ENCODE results near the gene ELMO3. TPM values are rescaled to one million over a fixed set of nuclear protein-coding genes. Genes with fewer than 3 reads are reported as not detected.

ELMO3 gene
- total and polyA plus RNA-seq, 2 of the 13 experiments (the other 11 are each of a cell fraction or from before 2014, with no cell fraction given): 2.6 to 4.0 TPM

DNA sequence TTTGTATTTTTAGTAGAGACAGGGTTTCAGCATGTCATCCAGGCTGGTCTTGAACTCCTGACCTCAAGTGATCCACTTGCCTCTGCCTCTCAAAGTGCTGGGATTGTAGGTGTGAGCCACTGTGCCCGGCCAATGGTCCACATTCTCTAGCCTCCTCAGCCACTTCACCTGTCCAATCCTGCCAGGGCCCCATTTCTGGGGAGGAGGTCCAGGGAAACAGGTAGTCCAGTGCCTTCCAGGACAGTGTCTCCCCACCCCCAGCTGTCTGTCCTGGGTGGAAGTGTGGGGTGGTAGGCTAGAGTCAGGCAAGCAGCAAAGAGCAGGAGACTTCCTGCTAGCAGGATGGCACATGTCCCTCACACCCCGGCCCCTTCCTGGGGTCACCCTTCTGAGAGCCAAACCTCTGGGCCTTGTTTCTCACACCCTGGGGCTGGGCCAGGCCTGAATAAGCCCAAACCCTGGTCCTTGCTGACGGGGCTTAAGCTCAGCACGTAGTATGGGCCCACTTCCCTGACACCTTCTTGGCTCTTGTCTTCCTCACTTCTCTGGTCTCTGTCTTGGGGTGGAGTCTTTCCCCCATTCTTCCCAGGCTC lies 43.3 kb downstream of the ELMO3 start:
- no peak for ATAC-seq
- no peak for DNase-seq (ENCODE audit: low spot score)
- Histone ChIP-seq H3K4me3 (replicated peaks in 1 of 3; ENCODE audit: insufficient read depth in 1 of 3, low read depth in 2 of 3, low read length in 3 of 3) (no peak overlapping the region), H3K36me3 (replicated peaks in 1 of 2; ENCODE audit: control insufficient read depth in 1 of 2, insufficient read depth in 2 of 2, low read length in 2 of 2) (peaks cover 18 to 27% of the 10 kb centered on the region in 2 experiments), H3K9me3 (ENCODE audit: low read length) (no peaks in the 10 kb centered on the region), H3K4me2 (ENCODE audit: low read depth, low read length) (no peak overlapping the region), H3K4me1 (ENCODE audit: insufficient read depth, low read length) (peaks cover 40% of the 10 kb centered on the region), H3K27ac (ENCODE audit: extremely low read length, insufficient read depth, low read length) (no peak overlapping the region), H4K20me1 (ENCODE audit: insufficient read depth, low read length) (no peaks in the 10 kb centered on the region), H2AFZ (ENCODE audit: low read length) (no peak overlapping the region), H3K79me2 (ENCODE audit: insufficient read depth, low read length) (no peaks in the 10 kb centered on the region), H3K27me3 (ENCODE audit: control insufficient read depth in 1 of 2, insufficient read depth in 2 of 2, low read length in 2 of 2) (no peaks in the 10 kb centered on the region), H3K9ac (ENCODE audit: insufficient read depth, low read depth, low read length) (no peak overlapping the region)
- POLR2A ChIA-PET: no interaction called here
- TF ChIP-seq, protein P1, sequence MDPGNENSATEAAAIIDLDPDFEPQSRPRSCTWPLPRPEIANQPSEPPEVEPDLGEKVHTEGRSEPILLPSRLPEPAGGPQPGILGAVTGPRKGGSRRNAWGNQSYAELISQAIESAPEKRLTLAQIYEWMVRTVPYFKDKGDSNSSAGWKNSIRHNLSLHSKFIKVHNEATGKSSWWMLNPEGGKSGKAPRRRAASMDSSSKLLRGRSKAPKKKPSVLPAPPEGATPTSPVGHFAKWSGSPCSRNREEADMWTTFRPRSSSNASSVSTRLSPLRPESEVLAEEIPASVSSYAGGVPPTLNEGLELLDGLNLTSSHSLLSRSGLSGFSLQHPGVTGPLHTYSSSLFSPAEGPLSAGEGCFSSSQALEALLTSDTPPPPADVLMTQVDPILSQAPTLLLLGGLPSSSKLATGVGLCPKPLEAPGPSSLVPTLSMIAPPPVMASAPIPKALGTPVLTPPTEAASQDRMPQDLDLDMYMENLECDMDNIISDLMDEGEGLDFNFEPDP (CRISPR knock-in tag; conservative IDR thresholded peaks at IDR 0.05): 0 out of 2 replicates have a peak, but pooled peaks have one; percentile 72
- TF ChIP-seq SMAD3 (CRISPR knock-in tag; IDR thresholded peaks at IDR 0.05): no peak
- BruUV-seq (replicated peaks): no TSS peak
- FAIRE-seq: no peak
- CTCF ChIA-PET (ENCODE audit: low intra/inter-chr PET ratio, low total read pairs): no interaction called here
- in situ Hi-C loops (cut with HindIII; ENCODE audit: extremely low pct_ligation_motif_present, low pct_unique_long_range_greater_than_20kb): no loop called here
- 92% methylated on average over 3 of the region's 4 CpGs for WGBS (ENCODE audit: low lambda C conversion rate)
- intact Hi-C loops (cut with micrococcal nuclease; ENCODE audit: unreplicated experiment): no loop called here

DNA sequence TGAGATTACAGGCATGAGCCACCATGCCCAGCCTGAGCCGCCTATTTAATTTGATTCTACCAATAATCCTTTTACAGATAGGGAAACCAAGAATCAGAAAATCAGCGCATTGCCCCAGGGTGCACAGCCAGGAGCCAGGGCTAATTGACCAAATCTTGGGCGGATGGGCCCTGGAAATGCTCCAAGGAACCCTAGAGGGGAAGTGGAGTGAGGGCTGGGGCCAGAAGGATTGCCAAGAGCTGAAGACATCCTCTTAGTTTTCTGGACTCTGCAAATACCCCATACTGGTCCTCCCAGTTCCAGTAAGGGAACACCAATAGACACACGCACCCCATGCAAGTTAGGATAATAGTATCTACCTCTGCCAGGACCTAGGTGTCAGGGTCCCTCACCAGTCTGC lies 44.5 kb downstream of the ELMO3 start:
- Histone ChIP-seq H3K79me2 (ENCODE audit: insufficient read depth, low read length) (no peaks in the 10 kb centered on the region), H3K4me3 (replicated peaks in 1 of 3; ENCODE audit: insufficient read depth in 1 of 3, low read depth in 2 of 3, low read length in 3 of 3) (no peak overlapping the region), H2AFZ (ENCODE audit: low read length) (no peak overlapping the region), H3K4me1 (ENCODE audit: insufficient read depth, low read length) (peaks cover 51% of the 10 kb centered on the region), H3K9me3 (ENCODE audit: low read length) (no peaks in the 10 kb centered on the region), H4K20me1 (ENCODE audit: insufficient read depth, low read length) (no peaks in the 10 kb centered on the region), H3K36me3 (replicated peaks in 1 of 2; ENCODE audit: control insufficient read depth in 1 of 2, insufficient read depth in 2 of 2, low read length in 2 of 2) (peaks cover 9 to 15% of the 10 kb centered on the region in 2 experiments), H3K27ac (ENCODE audit: extremely low read length, insufficient read depth, low read length) (no peak overlapping the region), H3K27me3 (ENCODE audit: control insufficient read depth in 1 of 2, insufficient read depth in 2 of 2, low read length in 2 of 2) (peaks cover 0 to under 1% of the 10 kb centered on the region in 2 experiments; a peak in 1 of 5 replicates), H3K4me2 (ENCODE audit: low read depth, low read length) (no peak overlapping the region), H3K9ac (ENCODE audit: insufficient read depth, low read depth, low read length) (no peak overlapping the region)
- TF ChIP-seq AHR (CRISPR knock-in tag; IDR thresholded peaks at IDR 0.05) (no peak), ZFY (CRISPR knock-in tag; IDR thresholded peaks at IDR 0.05) (no peak), PCBP2 (optimal IDR thresholded peaks at IDR 0.05; ENCODE audit: low read depth, low read length, poor library complexity, severe bottlenecking) (no peak), CREB1 (IDR thresholded peaks at IDR 0.05) (no peak), CREB1 (CRISPR knock-in tag; IDR thresholded peaks at IDR 0.05) (no peak), CREM (IDR thresholded peaks at IDR 0.05) (no peak), CREM (CRISPR knock-in tag; IDR thresholded peaks at IDR 0.05) (no peak), NR2F1 (CRISPR knock-in tag; IDR thresholded peaks at IDR 0.05) (no peak), HCFC1 (IDR thresholded peaks at IDR 0.05; ENCODE audit: low read depth, low read length) (no peak)
- FAIRE-seq (no peak), ATAC-seq (no peak), DNase-seq (ENCODE audit: low spot score) (no peak)
- CTCF ChIA-PET (ENCODE audit: low intra/inter-chr PET ratio, low total read pairs): no interaction called here
- 100% methylated on average over 4 of the region's 4 CpGs for WGBS (ENCODE audit: low lambda C conversion rate)
- POLR2A ChIA-PET: no interaction called here
- BruUV-seq (replicated peaks): no TSS peak
- intact Hi-C loops (cut with micrococcal nuclease; ENCODE audit: unreplicated experiment) (no loop called here), in situ Hi-C loops (cut with HindIII; ENCODE audit: extremely low pct_ligation_motif_present, low pct_unique_long_range_greater_than_20kb) (no loop called here)

All from HepG2 (cell line).